NCI-H345 (cell line): Measurements from ENCODE around the gene NELL2.
"Not testable (repeated sequence)": the region's sequence is repeated elsewhere in the genome, so short reads cannot be mapped to it uniquely, and the experiment has no call there.

ENCODE experiments used
- DNase-seq: peaks from one replicate; lab custom pipeline; 2025; lab: John Stamatoyannopoulos, UW

Gene NELL2

GRCh38 chr12:44686821-44687432 lies 189.2 kb downstream of the NELL2 start:
- not testable (repeated sequence) for DNase-seq

- DNase-seq = no peak
Measured at GRCh38 chr12:44677724-44678123, 198.4 kb downstream of the NELL2 start.

- DNase-seq = no peak
Measured at GRCh38 chr12:44674875-44675274, 201.2 kb downstream of the NELL2 start.

- DNase-seq = no peak
Measured at GRCh38 chr12:44673811-44674210, 202.3 kb downstream of the NELL2 start.

- DNase-seq = no peak
Measured at GRCh38 chr12:44672042-44672441, 204.1 kb downstream of the NELL2 start.

GRCh38 chr12:44668443-44668842 lies 207.7 kb downstream of the NELL2 start:
- DNase-seq = no peak

GRCh38 chr12:44667461-44667860 lies 208.7 kb downstream of the NELL2 start:
- DNase-seq = no peak

- no peak for DNase-seq
Measured at GRCh38 chr12:44663291-44663690, 212.8 kb downstream of the NELL2 start.

GRCh38 chr12:44655846-44656245 lies 220.3 kb downstream of the NELL2 start:
- no peak for DNase-seq

GRCh38 chr12:44654646-44655639 lies 221.2 kb downstream of the NELL2 start:
- no peak for DNase-seq

GRCh38 chr12:44653861-44654527 lies 222.1 kb downstream of the NELL2 start:
- no peak for DNase-seq

GRCh38 chr12:44649693-44650092 lies 226.4 kb downstream of the NELL2 start:
- no peak for DNase-seq

GRCh38 chr12:44647917-44648690 lies 228.0 kb downstream of the NELL2 start:
- DNase-seq = no peak

- no peak for DNase-seq
Measured at GRCh38 chr12:44640427-44641190, 235.5 kb downstream of the NELL2 start.

- no peak for DNase-seq
Measured at GRCh38 chr12:44637875-44638274, 238.2 kb downstream of the NELL2 start.

- DNase-seq = no peak
Measured at GRCh38 chr12:44628180-44628579, 247.9 kb downstream of the NELL2 start.

- no peak for DNase-seq
Measured at GRCh38 chr12:44627387-44628166, 248.5 kb downstream of the NELL2 start.

GRCh38 chr12:44626883-44627282 lies 249.2 kb downstream of the NELL2 start:
- no peak for DNase-seq

- DNase-seq = no peak
Measured at GRCh38 chr12:44618946-44619345, 257.2 kb downstream of the NELL2 start.

- DNase-seq = no peak
Measured at GRCh38 chr12:44616402-44616801, 259.7 kb downstream of the NELL2 start.
